SK-N-SH treated with all-trans-retinoic acid at 6 μM for 48 hours (cell line): ENCODE data around the gene SNU13.

Source experiments
- ATAC-seq: fragments of 200-7000 bp; cut with Tn5 transposase; 3 replicates; pipeline ENCODE4 v1.9.1; 2020; ENCODE audit warnings: mild to moderate bottlenecking, moderate library complexity
- ARNTL ChIP-seq: fragments of 450-650 bp; formaldehyde crosslinking; IDR thresholded peaks from 2 replicates; pipeline ENCODE4 v1.5.0; 2020; ENCODE audit warnings: low read depth, mild to moderate bottlenecking, moderate library complexity, borderline replicate concordance
- BACH2 ChIP-seq: fragments of 250-450 bp; sonication (Bioruptor Pico); IDR thresholded peaks from 2 replicates; pipeline ENCODE4 v1.9.0; 2021; ENCODE audit warnings: mild to moderate bottlenecking, borderline replicate concordance
- CREB5 ChIP-seq: fragments of 250-450 bp; sonication (Bioruptor Pico); IDR thresholded peaks from 2 replicates; pipeline ENCODE4 v1.5.1; 2020; ENCODE audit warnings: low read depth, mild to moderate bottlenecking, moderate library complexity
- CSDC2 ChIP-seq: fragments of 250-450 bp; sonication (Bioruptor Pico); IDR thresholded peaks from 2 replicates; pipeline ENCODE4 v1.5.0; 2020; ENCODE audit warnings: mild to moderate bottlenecking, moderate library complexity
- ESRRG ChIP-seq: fragments of 250-450 bp; sonication (Bioruptor Pico); IDR thresholded peaks from 2 replicates; pipeline ENCODE4 v1.6.1; 2021; ENCODE audit warnings: mild to moderate bottlenecking
- GLIS3 ChIP-seq: fragments of 250-450 bp; sonication (Bioruptor Pico); IDR thresholded peaks from 2 replicates; pipeline ENCODE4 v1.5.0; 2020; ENCODE audit warnings: mild to moderate bottlenecking, moderate library complexity
- ISL1 ChIP-seq: fragments of 250-450 bp; sonication (Bioruptor Pico); IDR thresholded peaks from 2 replicates; pipeline ENCODE4 v2.1.2; 2022; ENCODE audit warnings: mild to moderate bottlenecking, moderate library complexity
- OSR1 ChIP-seq: fragments of 250-450 bp; sonication (Bioruptor Pico); IDR thresholded peaks from 2 replicates; pipeline ENCODE4 v1.8.0; 2022; ENCODE audit warnings: moderate library complexity, mild to moderate bottlenecking, inconsistent platforms
- PPARA ChIP-seq: fragments of 250-450 bp; sonication (Bioruptor Pico); IDR thresholded peaks from 2 replicates; pipeline ENCODE4 v1.5.0; 2020; ENCODE audit warnings: mild to moderate bottlenecking, borderline replicate concordance
- RARB ChIP-seq: fragments of 250-450 bp; sonication (Bioruptor Pico); IDR thresholded peaks from 2 replicates; pipeline ENCODE4 v1.8.0; 2021; ENCODE audit warnings: mild to moderate bottlenecking, moderate library complexity
- SNAI2 ChIP-seq: fragments of 250-450 bp; sonication (Bioruptor Pico); IDR thresholded peaks from 2 replicates; pipeline ENCODE4 v1.5.0; 2020; ENCODE audit warnings: mild to moderate bottlenecking, moderate library complexity
- TCF4 ChIP-seq: fragments of 250-450 bp; sonication (Bioruptor Pico); IDR thresholded peaks from 2 replicates; pipeline ENCODE4 v1.8.0; 2021; ENCODE audit warnings: mild to moderate bottlenecking, moderate library complexity, borderline replicate concordance
- TOX ChIP-seq: fragments of 250-450 bp; sonication (Bioruptor Pico); IDR thresholded peaks from 2 replicates; pipeline ENCODE4 v1.8.0; 2021; ENCODE audit warnings: mild to moderate bottlenecking, moderate library complexity, borderline replicate concordance
- ZC3H10 ChIP-seq: fragments of 250-450 bp; sonication (Bioruptor Pico); IDR thresholded peaks from 2 replicates; pipeline ENCODE4 v1.5.1; 2021; ENCODE audit warnings: mild to moderate bottlenecking, moderate library complexity
- ZFP30 ChIP-seq: fragments of 450-650 bp; formaldehyde crosslinking; IDR thresholded peaks from 2 replicates; pipeline ENCODE4 v1.5.0; 2022; ENCODE audit warnings: mild to moderate bottlenecking, moderate library complexity
- ZNF565 ChIP-seq: fragments of 450-650 bp; formaldehyde crosslinking; conservative IDR thresholded peaks from 2 replicates; pipeline ENCODE4 v1.5.0; 2020; ENCODE audit warnings: low read depth, mild to moderate bottlenecking, moderate library complexity
- TF ChIP-seq, protein P1 (sequence below): fragments of 250-450 bp; sonication (Bioruptor Pico); IDR thresholded peaks from 2 replicates; pipeline ENCODE4 v1.5.0; 2020; ENCODE audit warnings: mild to moderate bottlenecking, moderate library complexity
- TF ChIP-seq, protein P2 (sequence below): fragments of 250-450 bp; sonication (Bioruptor Pico); IDR thresholded peaks from 2 replicates; pipeline ENCODE4 v1.5.1; 2021; ENCODE audit warnings: mild to moderate bottlenecking, moderate library complexity
- TF ChIP-seq, protein P3 (sequence below): fragments of 250-450 bp; sonication (Bioruptor Pico); IDR thresholded peaks from 2 replicates; pipeline ENCODE4 v1.8.0; 2020; ENCODE audit warnings: mild to moderate bottlenecking, moderate library complexity, borderline replicate concordance

SNU13 gene

GRCh38 chr22:41661713-41662112, 27.0 kb downstream of the SNU13 start:
- ATAC-seq, result no peak
- TF ChIP-seq TCF4 (CRISPR knock-in tag), result no peak
- TF ChIP-seq CREB5, result no peak
- no peak for TF ChIP-seq ISL1 (CRISPR knock-in tag)
- TF ChIP-seq ESRRG (CRISPR knock-in tag), result no peak
- no peak for TF ChIP-seq ARNTL (CRISPR knock-in tag)
- TF ChIP-seq, protein P1, sequence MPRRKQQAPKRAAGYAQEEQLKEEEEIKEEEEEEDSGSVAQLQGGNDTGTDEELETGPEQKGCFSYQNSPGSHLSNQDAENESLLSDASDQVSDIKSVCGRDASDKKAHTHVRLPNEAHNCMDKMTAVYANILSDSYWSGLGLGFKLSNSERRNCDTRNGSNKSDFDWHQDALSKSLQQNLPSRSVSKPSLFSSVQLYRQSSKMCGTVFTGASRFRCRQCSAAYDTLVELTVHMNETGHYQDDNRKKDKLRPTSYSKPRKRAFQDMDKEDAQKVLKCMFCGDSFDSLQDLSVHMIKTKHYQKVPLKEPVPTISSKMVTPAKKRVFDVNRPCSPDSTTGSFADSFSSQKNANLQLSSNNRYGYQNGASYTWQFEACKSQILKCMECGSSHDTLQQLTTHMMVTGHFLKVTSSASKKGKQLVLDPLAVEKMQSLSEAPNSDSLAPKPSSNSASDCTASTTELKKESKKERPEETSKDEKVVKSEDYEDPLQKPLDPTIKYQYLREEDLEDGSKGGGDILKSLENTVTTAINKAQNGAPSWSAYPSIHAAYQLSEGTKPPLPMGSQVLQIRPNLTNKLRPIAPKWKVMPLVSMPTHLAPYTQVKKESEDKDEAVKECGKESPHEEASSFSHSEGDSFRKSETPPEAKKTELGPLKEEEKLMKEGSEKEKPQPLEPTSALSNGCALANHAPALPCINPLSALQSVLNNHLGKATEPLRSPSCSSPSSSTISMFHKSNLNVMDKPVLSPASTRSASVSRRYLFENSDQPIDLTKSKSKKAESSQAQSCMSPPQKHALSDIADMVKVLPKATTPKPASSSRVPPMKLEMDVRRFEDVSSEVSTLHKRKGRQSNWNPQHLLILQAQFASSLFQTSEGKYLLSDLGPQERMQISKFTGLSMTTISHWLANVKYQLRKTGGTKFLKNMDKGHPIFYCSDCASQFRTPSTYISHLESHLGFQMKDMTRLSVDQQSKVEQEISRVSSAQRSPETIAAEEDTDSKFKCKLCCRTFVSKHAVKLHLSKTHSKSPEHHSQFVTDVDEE (CRISPR knock-in tag), result no peak
- no peak for TF ChIP-seq TOX (CRISPR knock-in tag)
- TF ChIP-seq RARB (CRISPR knock-in tag), result no peak
- TF ChIP-seq GLIS3 (CRISPR knock-in tag), result no peak

DNA sequence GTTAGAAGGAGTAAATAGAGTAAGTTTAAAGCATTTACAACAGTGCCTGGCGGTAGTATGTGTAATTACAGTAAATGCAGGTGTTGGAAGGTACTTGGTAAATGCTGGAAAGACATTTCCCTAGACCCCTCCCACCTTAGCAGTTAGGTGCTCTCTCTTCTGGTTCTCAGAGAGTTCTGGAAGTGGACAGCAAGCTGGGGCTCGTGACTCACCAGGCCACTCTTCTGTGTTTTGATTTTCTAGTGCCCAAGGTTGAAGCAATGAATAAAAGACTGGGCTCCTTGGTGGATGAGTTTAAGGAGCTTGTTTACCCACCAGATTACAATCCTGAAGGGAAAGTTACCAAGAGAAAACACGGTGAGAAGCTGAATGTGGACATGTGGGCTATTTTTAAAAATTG, 27.6 kb downstream of the SNU13 start:
- no peak for ATAC-seq
- TF ChIP-seq ZNF565 (CRISPR knock-in tag) (no peak), ESRRG (CRISPR knock-in tag) (no peak), TCF4 (CRISPR knock-in tag) (no peak), CSDC2 (CRISPR knock-in tag) (no peak), ARNTL (CRISPR knock-in tag) (no peak), RARB (CRISPR knock-in tag) (no peak), SNAI2 (CRISPR knock-in tag) (no peak), PPARA (CRISPR knock-in tag) (no peak), TOX (CRISPR knock-in tag) (no peak), BACH2 (no peak), ZFP30 (CRISPR knock-in tag) (no peak), GLIS3 (CRISPR knock-in tag) (no peak), OSR1 (no peak), ISL1 (CRISPR knock-in tag) (no peak)
- TF ChIP-seq, protein P1 (CRISPR knock-in tag), result no peak
- TF ChIP-seq, protein P2, sequence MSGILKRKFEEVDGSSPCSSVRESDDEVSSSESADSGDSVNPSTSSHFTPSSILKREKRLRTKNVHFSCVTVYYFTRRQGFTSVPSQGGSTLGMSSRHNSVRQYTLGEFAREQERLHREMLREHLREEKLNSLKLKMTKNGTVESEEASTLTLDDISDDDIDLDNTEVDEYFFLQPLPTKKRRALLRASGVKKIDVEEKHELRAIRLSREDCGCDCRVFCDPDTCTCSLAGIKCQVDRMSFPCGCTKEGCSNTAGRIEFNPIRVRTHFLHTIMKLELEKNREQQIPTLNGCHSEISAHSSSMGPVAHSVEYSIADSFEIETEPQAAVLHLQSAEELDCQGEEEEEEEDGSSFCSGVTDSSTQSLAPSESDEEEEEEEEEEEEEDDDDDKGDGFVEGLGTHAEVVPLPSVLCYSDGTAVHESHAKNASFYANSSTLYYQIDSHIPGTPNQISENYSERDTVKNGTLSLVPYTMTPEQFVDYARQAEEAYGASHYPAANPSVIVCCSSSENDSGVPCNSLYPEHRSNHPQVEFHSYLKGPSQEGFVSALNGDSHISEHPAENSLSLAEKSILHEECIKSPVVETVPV (CRISPR knock-in tag), result no peak
- TF ChIP-seq, protein P3, sequence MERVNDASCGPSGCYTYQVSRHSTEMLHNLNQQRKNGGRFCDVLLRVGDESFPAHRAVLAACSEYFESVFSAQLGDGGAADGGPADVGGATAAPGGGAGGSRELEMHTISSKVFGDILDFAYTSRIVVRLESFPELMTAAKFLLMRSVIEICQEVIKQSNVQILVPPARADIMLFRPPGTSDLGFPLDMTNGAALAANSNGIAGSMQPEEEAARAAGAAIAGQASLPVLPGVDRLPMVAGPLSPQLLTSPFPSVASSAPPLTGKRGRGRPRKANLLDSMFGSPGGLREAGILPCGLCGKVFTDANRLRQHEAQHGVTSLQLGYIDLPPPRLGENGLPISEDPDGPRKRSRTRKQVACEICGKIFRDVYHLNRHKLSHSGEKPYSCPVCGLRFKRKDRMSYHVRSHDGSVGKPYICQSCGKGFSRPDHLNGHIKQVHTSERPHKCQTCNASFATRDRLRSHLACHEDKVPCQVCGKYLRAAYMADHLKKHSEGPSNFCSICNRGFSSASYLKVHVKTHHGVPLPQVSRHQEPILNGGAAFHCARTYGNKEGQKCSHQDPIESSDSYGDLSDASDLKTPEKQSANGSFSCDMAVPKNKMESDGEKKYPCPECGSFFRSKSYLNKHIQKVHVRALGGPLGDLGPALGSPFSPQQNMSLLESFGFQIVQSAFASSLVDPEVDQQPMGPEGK (CRISPR knock-in tag), result no peak

GRCh38 chr22:41660416-41660815, 28.3 kb downstream of the SNU13 start:
- no peak for ATAC-seq
- no peak for TF ChIP-seq ISL1 (CRISPR knock-in tag)
- no peak for TF ChIP-seq ZC3H10 (CRISPR knock-in tag)
- no peak for TF ChIP-seq ESRRG (CRISPR knock-in tag)
- TF ChIP-seq, protein P3 (CRISPR knock-in tag), result no peak
